ENCODE measurements around the gene GPR107.

- TF ChIP-seq GATA2 (IDR thresholded peaks at IDR 0.05; ENCODE audit: low read depth, low read length) (no peak), GATA3 (IDR thresholded peaks at IDR 0.05; ENCODE audit: low read depth, low read length) (no peak)
Measured at GRCh38 chr9:130126721-130127433, 73.2 kb downstream of the GPR107 start.
